ENCODE measurements around the gene SMIM45.

The SMIM45 gene

DNA sequence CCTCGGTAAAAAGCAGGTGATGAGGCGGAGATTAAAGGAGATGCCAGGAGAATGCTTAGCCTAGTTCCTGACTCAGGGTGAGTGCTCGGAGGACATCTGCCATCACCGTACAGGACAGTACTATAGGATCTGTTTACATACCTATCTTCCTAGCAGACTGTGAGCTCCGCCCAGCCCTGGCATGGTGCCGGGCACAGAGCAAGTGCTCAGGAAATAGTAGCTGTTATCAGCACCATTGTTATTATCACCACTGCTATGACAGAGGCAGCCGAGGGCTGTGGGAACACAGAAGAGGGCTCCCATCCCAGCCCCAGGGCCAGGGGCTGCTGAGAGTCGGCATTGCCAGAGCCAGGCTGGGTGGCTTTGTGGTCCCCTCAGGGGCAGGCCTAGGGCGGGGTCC is 16.7 kb downstream of the SMIM45 start:
- Mint-ChIP-seq H3K27ac (no peak overlapping the region), H3K36me3 (no peaks in the 10 kb centered on the region), H3K4me3 (no peak overlapping the region), H3K9me3 (no peaks in the 10 kb centered on the region), H3K4me1 (peaks cover 7% of the 10 kb centered on the region)
- no peak for DNase-seq (ENCODE audit: low spot score in 2 of 2)
- ATAC-seq = no peak

DNA sequence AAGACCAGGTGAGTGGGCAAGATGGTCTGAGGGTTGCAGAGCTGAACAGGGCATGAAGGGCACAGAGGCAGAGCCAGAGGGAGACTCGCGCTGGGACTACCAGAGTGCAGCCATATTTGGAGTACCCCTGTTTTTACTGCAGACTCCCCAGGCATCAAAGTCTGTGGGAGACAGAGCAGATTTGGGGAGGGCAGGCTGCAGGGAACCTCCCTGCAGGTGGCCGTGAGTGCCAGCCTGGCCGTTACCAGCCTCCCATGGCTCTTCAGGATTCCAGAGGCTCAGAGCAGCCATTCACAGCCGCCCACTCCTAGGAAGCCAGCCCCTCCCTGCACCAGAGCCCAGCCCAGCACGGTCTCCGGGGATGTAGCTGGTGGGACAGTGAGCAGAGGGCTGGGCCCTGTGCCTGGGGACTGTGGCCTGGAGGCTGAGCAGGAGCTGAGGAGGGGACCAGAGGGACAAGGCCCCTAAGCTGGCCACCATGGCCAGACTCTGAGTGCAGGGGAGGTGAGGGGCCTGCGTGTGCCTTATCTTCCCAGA is 17.2 kb downstream of the SMIM45 start, which contains the start of gene SEPTIN3:
Gene SEPTIN3 (plus strand): TSS at position 334 of the 537 bp plus-strand sequence. CDS start 2,050 bp downstream, outside the sequence.
- DNase-seq (ENCODE audit: low spot score in 2 of 2) = no peak
- H3K27ac Mint-ChIP-seq = peak within 1 kb of the TSS; percentile 66

DNA sequence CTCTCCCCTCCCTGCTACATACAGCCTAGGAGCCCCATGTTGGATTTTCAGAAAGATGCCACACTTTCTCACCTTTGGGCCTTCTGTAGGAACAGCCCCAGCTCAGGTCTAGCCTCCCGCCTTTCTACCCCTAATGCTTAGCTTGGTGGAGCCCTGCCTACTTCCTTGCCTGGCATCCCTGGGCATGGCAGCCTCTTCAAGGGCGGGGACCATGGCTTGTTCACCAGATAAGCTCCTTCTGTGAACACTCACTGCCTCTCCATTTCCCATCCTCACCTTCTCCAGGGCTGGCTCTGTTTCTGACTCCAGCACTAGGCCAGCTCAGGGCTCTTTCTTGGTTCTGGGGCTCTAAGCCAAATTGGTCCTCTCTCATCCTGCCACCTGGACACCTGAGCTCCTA is 18.7 kb downstream of the SMIM45 start:
- ATAC-seq (no peak), DNase-seq (ENCODE audit: low spot score in 2 of 2) (no peak)
- Mint-ChIP-seq H3K4me3 (no peak overlapping the region), H3K4me1 (peaks cover 11% of the 10 kb centered on the region), H3K36me3 (no peaks in the 10 kb centered on the region), H3K27ac (peak overlapping the region; percentile 66), H3K9me3 (no peaks in the 10 kb centered on the region)

More for the DNA sequence above, 17.2 kb downstream of the SMIM45 start, which contains the start of gene SEPTIN3:
- H3K4me3 Mint-ChIP-seq = no peak within 1 kb of the TSS
- H3K4me1 Mint-ChIP-seq = peaks cover 7% of the 10 kb centered on the region
- no peaks in the 10 kb centered on the region for H3K9me3 Mint-ChIP-seq
- ATAC-seq = no peak
- H3K36me3 Mint-ChIP-seq = no peaks in the 10 kb centered on the region

DNA sequence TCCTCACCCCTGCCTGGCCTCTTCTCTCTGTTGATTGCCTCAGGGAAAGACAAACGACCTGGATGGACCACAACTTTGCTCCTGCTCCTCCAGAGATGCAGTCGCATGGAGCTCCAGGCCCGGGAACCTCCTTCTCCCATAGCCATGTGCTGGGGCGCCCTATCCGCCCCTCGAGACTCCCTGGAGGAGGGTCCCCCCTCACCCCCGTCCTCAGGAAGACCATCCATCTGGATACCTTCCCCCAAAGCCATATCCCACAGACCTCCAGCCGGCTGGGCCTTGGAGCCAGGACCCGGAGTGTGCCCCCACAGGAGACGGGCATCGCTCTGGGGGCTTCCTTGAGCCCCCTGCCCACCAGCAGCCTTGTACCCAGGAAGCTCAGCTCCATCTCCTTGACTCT is 19.5 kb downstream of the SMIM45 start:
- Mint-ChIP-seq H3K36me3 (no peaks in the 10 kb centered on the region), H3K4me1 (peaks cover 17% of the 10 kb centered on the region), H3K9me3 (no peaks in the 10 kb centered on the region), H3K4me3 (no peak overlapping the region), H3K27ac (no peak overlapping the region)
- ATAC-seq (no peak), DNase-seq (ENCODE audit: low spot score in 2 of 2) (no peak)

DNA sequence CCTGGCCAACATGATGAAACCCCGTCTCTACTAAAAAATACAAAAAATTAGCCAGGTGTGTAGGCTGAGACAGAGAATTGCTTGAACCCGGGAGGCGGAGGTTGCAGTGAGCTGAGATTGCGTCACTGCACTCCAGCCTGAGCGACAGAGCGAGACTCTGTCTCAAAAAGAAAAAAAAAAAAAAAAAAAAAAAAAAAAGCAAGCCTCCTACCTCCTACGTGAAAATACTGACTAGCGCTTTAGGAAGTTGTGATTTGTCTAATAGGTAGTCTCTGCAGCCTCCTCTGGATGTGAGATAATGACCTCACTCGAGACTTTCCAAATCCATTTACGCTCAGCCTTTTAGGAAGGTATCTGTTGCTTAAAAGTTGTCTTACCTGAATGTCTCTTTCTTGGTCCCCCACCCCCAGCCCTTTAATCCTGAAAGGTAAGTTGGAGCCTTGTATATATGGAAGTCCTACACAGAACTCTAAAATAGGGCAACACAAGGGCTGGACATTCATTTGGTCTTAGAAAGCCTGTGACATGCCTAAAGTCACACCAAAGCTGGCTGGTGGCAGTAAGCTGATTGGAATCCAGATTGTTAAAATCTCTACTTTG is 22.8 kb downstream of the SMIM45 start:
- ATAC-seq = peak; percentile 9
- Mint-ChIP-seq H3K36me3 (no peaks in the 10 kb centered on the region), H3K27ac (no peak overlapping the region), H3K9me3 (no peaks in the 10 kb centered on the region), H3K4me3 (no peak overlapping the region), H3K4me1 (peaks cover 12% of the 10 kb centered on the region)
- DNase-seq (ENCODE audit: low spot score in 2 of 2) = no peak

DNA sequence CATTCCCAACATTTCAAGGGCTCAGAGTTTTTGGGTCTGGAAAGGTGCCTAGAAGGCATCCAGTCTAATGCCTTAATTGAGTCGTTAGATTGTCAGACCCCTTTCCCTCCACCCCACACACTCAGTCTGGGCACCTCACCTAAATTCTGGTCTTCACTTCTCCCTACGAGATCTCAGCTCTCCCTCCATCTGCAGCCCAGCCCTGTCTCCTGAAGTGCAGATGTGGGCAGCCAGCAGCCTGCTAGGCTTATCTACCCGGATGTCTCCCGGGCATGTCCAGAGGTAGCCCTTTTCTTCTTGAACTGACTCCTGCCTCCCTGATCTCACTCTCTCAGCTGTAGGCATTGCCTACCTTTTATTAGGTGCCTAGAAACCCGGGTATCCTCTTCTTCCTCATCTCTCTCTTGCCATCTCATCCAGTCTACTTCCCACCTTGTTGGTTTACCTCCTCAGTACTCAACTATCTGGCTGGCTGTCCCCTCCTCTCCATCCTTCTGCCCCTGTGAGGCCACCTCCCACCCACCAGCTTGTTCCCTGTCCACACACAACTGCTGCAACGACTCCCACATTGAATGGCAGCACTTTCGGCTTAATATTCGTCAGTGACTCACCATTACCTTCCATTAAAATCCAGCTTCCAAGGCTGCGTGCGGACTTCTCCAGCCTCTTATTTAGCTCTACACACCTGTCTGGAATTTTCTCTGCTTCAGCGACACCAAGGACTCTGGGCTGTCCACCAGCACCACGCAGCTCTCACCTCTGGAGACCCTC is 23.5 kb downstream of the SMIM45 start:
- H3K27ac Mint-ChIP-seq = no peak overlapping the region
- DNase-seq (ENCODE audit: low spot score in 2 of 2) (no peak), ATAC-seq (no peak)
- H3K4me3 Mint-ChIP-seq = peak overlapping the region; percentile 61
- no peaks in the 10 kb centered on the region for H3K36me3 Mint-ChIP-seq
- H3K4me1 Mint-ChIP-seq = peaks cover 12% of the 10 kb centered on the region
- H3K9me3 Mint-ChIP-seq = no peaks in the 10 kb centered on the region

DNA sequence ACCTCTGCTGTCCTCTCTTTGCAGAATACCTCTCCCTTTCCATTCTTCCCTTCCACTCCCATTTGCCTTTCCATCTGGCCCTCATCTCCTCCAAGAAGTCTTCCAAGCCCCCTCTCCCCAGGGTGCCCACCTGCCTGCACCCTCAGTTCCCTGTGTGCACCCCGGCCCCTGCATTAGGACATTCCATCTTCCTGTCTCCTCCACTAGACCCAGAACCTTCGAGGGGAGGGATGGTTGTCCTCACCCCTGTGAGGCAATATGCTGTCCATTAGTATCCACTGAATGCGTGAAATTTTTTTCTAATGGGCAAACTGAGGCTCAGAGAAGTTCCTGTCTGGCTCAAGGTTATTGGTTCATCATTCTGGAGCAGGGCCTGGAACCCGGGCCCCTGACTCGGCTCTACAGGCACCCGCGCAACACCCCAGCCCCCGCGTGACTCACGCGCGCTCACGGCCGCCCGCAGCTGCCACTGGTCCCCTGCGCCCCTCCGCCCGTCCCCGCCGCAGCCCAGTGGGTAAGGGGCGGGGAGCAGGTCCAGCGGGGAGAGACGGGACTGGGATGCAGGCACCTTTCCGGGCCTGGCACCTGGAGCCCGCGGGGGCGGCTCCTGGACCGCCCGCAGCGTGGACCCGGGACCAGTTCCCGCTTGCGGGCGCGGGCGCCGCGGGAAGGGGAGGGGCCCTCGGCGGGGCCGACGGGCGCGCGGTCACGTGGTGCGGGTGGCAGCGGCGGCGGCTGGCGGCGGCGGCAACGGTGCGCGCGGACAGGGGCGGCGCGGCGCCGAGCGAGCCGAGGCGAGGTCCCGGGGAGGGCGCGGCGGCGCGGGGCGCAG is 24.3 kb downstream of the SMIM45 start:
- DNase-seq (ENCODE audit: low spot score in 2 of 2) = peak; percentile 18 to 64
- H3K27ac Mint-ChIP-seq = no peak overlapping the region
- H3K4me1 Mint-ChIP-seq = peaks cover 12% of the 10 kb centered on the region
- no peaks in the 10 kb centered on the region for H3K9me3 Mint-ChIP-seq
- no peaks in the 10 kb centered on the region for H3K36me3 Mint-ChIP-seq
- ATAC-seq = peak; percentile 65
- peak overlapping the region; percentile 61 for H3K4me3 Mint-ChIP-seq

DNA sequence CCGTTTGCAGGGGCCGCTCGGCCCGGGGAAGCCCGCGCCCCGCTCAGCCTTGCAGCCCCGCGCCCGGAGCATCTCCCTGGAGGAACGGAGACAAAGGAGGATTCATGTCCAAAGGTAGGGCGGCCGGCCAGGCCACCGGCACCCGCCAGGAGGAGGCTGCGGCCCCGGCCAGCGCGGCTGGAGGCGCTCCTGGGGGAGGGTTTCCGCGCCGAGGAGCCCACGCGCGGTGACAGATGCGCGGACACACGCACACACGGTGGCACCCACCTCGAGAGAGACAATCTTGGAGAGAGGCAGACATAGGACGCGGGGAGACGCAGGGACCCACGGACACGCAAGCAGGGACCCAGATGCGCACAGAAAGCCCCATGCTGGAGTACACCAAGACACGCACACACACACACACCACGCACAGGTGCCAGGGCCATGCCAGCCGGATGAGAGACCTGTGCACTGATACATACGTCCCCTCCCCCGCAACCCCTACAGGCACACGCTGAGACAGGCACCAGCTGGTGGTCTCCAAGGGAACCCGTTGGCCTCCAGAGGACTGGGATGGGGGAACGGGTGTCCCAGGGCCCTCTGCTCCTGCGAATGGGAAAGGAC is 25.1 kb downstream of the SMIM45 start:
- Mint-ChIP-seq H3K27ac (no peak overlapping the region), H3K4me3 (peak overlapping the region; percentile 34), H3K36me3 (no peaks in the 10 kb centered on the region), H3K4me1 (peaks cover 12% of the 10 kb centered on the region), H3K9me3 (no peaks in the 10 kb centered on the region)
- ATAC-seq (peak; percentile 3), DNase-seq (ENCODE audit: low spot score in 2 of 2) (no peak)

DNA sequence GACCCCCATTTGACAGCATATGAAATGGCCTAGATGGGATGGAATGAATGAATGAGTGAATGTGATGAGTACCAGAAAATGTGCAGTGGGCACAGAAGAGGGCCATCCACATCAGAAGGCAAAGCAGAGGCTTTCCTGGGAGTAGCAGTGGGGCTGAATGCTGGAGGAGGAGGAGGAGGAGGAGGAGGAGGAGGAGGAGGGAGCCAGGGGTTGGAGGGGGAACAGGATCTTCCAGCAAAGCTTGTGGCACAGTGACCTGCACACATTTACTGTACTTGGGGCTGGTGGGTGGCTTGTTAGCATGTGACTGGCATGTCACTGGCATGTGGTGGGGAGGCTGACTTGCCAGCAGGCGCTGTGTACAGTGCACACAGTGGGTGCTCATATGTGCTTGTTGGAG is 26.8 kb downstream of the SMIM45 start:
- H3K27ac Mint-ChIP-seq = no peak overlapping the region

DNA sequence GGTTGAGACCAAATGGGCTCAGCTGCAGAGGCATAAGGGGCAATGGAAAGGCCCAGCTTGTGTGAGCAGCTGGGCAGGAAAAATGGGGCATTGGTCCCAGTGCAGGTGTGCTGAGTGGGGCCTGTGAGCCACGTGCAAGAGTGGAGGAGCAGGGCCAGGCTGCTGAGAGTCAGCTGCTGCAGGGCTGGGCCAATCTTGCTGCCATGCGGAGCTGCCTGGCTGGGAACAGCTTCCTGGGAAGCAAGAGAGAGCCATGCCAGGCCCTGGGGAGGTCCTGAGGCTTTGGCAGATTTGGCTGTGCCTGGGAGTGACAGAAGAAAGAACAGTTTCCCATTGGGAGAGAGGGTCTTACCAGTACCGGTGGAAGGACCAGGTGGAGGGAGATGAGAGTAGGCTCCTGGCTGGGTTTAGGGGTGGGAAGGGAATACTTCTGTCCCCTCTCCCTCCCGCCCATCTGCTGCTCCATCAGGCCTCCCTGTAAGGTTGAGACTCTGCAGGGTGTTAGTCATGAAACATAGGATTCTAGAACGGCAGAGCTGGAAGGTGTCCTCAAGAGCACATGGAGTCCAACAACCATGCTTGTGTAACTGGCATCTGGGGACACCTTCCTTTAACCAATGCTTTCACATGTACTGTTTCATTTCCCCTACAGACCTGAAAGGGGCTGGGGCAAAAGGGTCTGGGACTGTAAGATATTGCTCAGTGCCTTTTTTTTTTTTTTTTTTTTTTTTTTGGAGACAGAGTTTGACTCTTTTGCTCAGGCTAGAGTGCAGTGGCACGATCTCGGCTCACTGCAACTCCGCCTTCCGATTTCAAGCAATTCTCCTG is 27.7 kb downstream of the SMIM45 start:
- Mint-ChIP-seq H3K4me1 (peaks cover 12% of the 10 kb centered on the region), H3K36me3 (no peaks in the 10 kb centered on the region), H3K27ac (no peak overlapping the region), H3K4me3 (no peak overlapping the region), H3K9me3 (no peaks in the 10 kb centered on the region)
- ATAC-seq (no peak), DNase-seq (ENCODE audit: low spot score in 2 of 2) (no peak)

More for the DNA sequence above, 26.8 kb downstream of the SMIM45 start:
- ATAC-seq (no peak), DNase-seq (ENCODE audit: low spot score in 2 of 2) (no peak)
- Mint-ChIP-seq H3K9me3 (no peaks in the 10 kb centered on the region), H3K4me1 (peaks cover 12% of the 10 kb centered on the region), H3K4me3 (no peak overlapping the region), H3K36me3 (no peaks in the 10 kb centered on the region)

DNA sequence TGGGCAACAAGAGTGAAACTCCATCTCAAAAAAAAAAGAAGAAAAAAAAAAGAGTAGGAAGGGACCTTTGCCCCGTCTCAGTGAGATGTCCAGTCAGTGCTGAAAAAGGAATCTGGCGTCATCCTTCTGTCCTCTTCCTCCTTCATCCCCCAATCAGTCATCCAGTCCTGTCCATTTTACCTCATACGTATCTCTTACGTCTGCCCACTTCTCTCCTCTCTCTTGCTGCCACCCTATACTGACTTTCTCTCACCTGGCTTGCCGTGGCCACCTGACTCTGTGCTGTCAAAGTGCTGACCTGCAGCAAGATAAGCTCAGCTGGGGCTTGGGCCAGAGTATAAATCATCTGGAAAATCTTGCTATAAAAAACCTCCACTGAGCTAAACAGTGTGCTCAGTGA is 30.9 kb downstream of the SMIM45 start:
- no peaks in the 10 kb centered on the region for H3K4me1 Mint-ChIP-seq
- DNase-seq (ENCODE audit: low spot score in 2 of 2) (no peak), ATAC-seq (no peak)
- H3K27ac Mint-ChIP-seq = peak overlapping the region; percentile 7
- H3K36me3 Mint-ChIP-seq = no peaks in the 10 kb centered on the region
- H3K9me3 Mint-ChIP-seq = no peaks in the 10 kb centered on the region
- H3K4me3 Mint-ChIP-seq = no peak overlapping the region

DNA sequence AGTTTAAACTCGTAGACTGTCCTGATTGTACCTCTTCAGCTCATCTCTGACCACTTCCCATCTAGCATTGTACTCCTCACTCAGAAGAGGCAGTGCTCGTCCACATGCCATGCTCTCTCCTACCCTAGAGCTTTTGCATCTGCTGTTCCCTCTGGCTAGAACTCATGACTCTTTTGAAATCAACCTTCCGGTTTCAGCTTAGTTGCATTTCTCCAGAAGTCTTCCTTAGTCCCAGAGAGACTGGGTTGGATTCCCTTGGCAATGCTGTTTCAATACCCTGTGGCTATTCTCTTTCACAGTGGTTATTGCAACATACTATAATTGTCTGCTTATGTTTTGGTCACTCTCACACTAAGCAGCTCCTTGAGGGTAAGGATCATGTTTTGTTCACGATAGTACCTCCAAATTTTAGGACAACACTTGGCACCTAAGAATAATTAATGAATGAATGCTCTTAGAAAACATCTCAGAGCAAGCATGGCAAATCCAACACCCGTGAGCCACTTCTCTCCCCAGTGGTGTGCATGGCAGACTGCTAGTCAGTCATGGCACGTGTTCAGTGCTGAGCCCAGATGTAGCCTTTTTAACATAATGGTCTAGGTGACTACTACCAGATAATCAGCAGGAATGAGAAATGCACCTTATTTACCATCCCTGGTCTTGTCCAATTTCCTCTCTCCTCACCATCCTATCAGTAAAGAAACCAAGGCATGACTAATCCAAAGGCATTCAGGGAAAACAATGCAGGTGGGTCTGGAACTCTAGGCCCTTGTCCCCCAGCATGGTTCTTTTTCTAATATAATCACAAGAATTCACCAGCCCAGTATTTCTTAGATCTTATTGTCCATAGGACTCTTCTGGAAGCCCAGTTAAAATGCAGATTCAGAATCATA is 31.8 kb downstream of the SMIM45 start:
- ATAC-seq (no peak), DNase-seq (ENCODE audit: low spot score in 2 of 2) (no peak)
- Mint-ChIP-seq H3K27ac (peak overlapping the region; percentile 7), H3K4me3 (no peak overlapping the region), H3K36me3 (no peaks in the 10 kb centered on the region), H3K4me1 (no peaks in the 10 kb centered on the region), H3K9me3 (no peaks in the 10 kb centered on the region)

DNA sequence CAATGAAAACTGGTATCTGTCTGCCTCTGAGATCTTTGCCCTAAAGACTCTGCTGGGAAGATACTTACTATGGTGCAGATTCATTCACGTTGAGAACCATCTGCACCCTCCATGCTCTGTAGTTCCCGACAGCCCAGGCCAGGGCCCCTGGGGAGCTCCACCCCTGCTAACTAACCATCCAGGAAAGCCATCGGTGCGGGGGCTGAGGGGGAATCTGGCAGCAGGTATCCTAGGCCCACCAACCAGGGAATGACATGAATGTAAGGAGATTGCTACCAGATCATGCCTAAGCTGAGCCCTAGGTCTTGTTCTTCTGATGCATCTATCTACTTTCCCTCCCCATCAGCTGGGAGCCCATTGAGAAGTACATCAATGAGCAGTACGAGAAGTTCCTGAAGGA is 35.3 kb downstream of the SMIM45 start:
- Mint-ChIP-seq H3K27ac (no peak overlapping the region), H3K9me3 (no peaks in the 10 kb centered on the region)

More for the DNA sequence above, 35.3 kb downstream of the SMIM45 start:
- ATAC-seq (no peak), DNase-seq (ENCODE audit: low spot score in 2 of 2) (no peak)
- no peak overlapping the region for H3K4me3 Mint-ChIP-seq
- H3K4me1 Mint-ChIP-seq = no peaks in the 10 kb centered on the region
- no peaks in the 10 kb centered on the region for H3K36me3 Mint-ChIP-seq
